Measurements from ENCODE around the gene RNF208.

RNF208 gene

GRCh38 chr9:137264067-137264466, 42.0 kb upstream of the RNF208 start:
- Histone ChIP-seq H3K9me3 (ENCODE audit: insufficient read depth, low read length, severe bottlenecking) (no peaks in the 10 kb centered on the region), H2AFZ (ENCODE audit: low read depth, low read length) (no peak overlapping the region), H3K9ac (ENCODE audit: low read depth, low read length) (no peak overlapping the region), H3K4me1 (ENCODE audit: insufficient read depth, low read length) (no peaks in the 10 kb centered on the region), H4K20me1 (ENCODE audit: insufficient read depth, low read length) (peaks cover 16% of the 10 kb centered on the region), H3K79me2 (ENCODE audit: insufficient read depth, low read length) (peaks cover 5% of the 10 kb centered on the region; the same call in 1 of the 2 replicates), H3K36me3 (ENCODE audit: insufficient read depth, low read length) (peaks cover 55% of the 10 kb centered on the region), H3K27ac (ENCODE audit: low read length) (no peak overlapping the region), H3K4me2 (ENCODE audit: insufficient read depth, low read length) (no peak overlapping the region), H3K27me3 (ENCODE audit: insufficient read depth, low read length, poor library complexity) (no peaks in the 10 kb centered on the region), H3K4me3 (ENCODE audit: low read depth in 1 of 2, low read length in 2 of 2) (no peak overlapping the region)
- DNase-seq (no peak), ATAC-seq (ENCODE audit: insufficient read depth, low read depth) (no peak)
- TF ChIP-seq CTCF (IDR thresholded peaks at IDR 0.05; ENCODE audit: borderline replicate concordance, extremely low read depth, low read length, poor library complexity, severe bottlenecking) (no peak), EZH2 (IDR thresholded peaks at IDR 0.05; ENCODE audit: borderline replicate concordance, low read depth, low read length, severe bottlenecking) (no peak)

- peaks cover 55% of the 10 kb centered on the region for H3K36me3 ChIP-seq (ENCODE audit: insufficient read depth, low read length)
These were observed 41.5 kb upstream of the RNF208 start for GRCh38 chr9:137263506-137263905.

GRCh38 chr9:137262909-137263285, 40.9 kb upstream of the RNF208 start:
- no peaks in the 10 kb centered on the region for H3K4me1 ChIP-seq (ENCODE audit: insufficient read depth, low read length)
- H4K20me1 ChIP-seq (ENCODE audit: insufficient read depth, low read length), result peaks cover 8% of the 10 kb centered on the region
- ATAC-seq (ENCODE audit: insufficient read depth, low read depth) (no peak), DNase-seq (no peak)
- no peaks in the 10 kb centered on the region for H3K27me3 ChIP-seq (ENCODE audit: insufficient read depth, low read length, poor library complexity)
- peaks cover 12% of the 10 kb centered on the region; the same call in 1 of the 2 replicates for H3K79me2 ChIP-seq (ENCODE audit: insufficient read depth, low read length)
- H2AFZ ChIP-seq (ENCODE audit: low read depth, low read length), result no peak overlapping the region
- no peak for TF ChIP-seq CTCF (IDR thresholded peaks at IDR 0.05; ENCODE audit: borderline replicate concordance, extremely low read depth, low read length, poor library complexity, severe bottlenecking)
- H3K36me3 ChIP-seq (ENCODE audit: insufficient read depth, low read length), result peaks cover 54% of the 10 kb centered on the region
- H3K4me3 ChIP-seq (ENCODE audit: low read depth in 1 of 2, low read length in 2 of 2), result no peak overlapping the region
- no peak overlapping the region for H3K4me2 ChIP-seq (ENCODE audit: insufficient read depth, low read length)
- H3K27ac ChIP-seq (ENCODE audit: low read length), result no peak overlapping the region
- no peaks in the 10 kb centered on the region for H3K9me3 ChIP-seq (ENCODE audit: insufficient read depth, low read length, severe bottlenecking)
- H3K9ac ChIP-seq (ENCODE audit: low read depth, low read length), result no peak overlapping the region

More at GRCh38 chr9:137263506-137263905, 41.5 kb upstream of the RNF208 start:
- H3K79me2 ChIP-seq (ENCODE audit: insufficient read depth, low read length), result peaks cover 9% of the 10 kb centered on the region; the same call in 1 of the 2 replicates
- H3K4me2 ChIP-seq (ENCODE audit: insufficient read depth, low read length), result no peak overlapping the region
- H2AFZ ChIP-seq (ENCODE audit: low read depth, low read length), result no peak overlapping the region
- no peak for DNase-seq
- no peak overlapping the region for H3K4me3 ChIP-seq (ENCODE audit: low read depth in 1 of 2, low read length in 2 of 2)
- H4K20me1 ChIP-seq (ENCODE audit: insufficient read depth, low read length), result peaks cover 11% of the 10 kb centered on the region
- no peak overlapping the region for H3K9ac ChIP-seq (ENCODE audit: low read depth, low read length)
- no peaks in the 10 kb centered on the region for H3K9me3 ChIP-seq (ENCODE audit: insufficient read depth, low read length, severe bottlenecking)
- ATAC-seq (ENCODE audit: insufficient read depth, low read depth), result no peak
- TF ChIP-seq EZH2 (IDR thresholded peaks at IDR 0.05; ENCODE audit: borderline replicate concordance, low read depth, low read length, severe bottlenecking), result no peak
- TF ChIP-seq CTCF (IDR thresholded peaks at IDR 0.05; ENCODE audit: borderline replicate concordance, extremely low read depth, low read length, poor library complexity, severe bottlenecking), result no peak
- H3K27ac ChIP-seq (ENCODE audit: low read length), result no peak overlapping the region
- no peaks in the 10 kb centered on the region for H3K27me3 ChIP-seq (ENCODE audit: insufficient read depth, low read length, poor library complexity)
- H3K4me1 ChIP-seq (ENCODE audit: insufficient read depth, low read length), result no peaks in the 10 kb centered on the region
